MCF 10A (cell line): Measurements from ENCODE around the gene DLD. TPM values are rescaled to one million over a fixed set of nuclear protein-coding genes. Genes with fewer than 3 reads are reported as not detected.
"Not testable (repeated sequence)": the region's sequence is repeated elsewhere in the genome, so short reads cannot be mapped to it uniquely, and the experiment has no call there.

ENCODE experiments used
- BruUV-seq: library from RNA; stranded (reverse); fragments of 400-500 nt; replicated peaks from 2 replicates; lab custom pipeline; 2021; lab: Mats Ljungman, UMichigan
- CTCF ChIA-PET: fragments of 300-600 bp; sonication (Branson Sonifier 250); formaldehyde crosslinking; extraction: SDS; loops from one replicate; lab custom pipeline; 2021; ENCODE audit warnings: antibody characterized with exemption, inconsistent platforms; lab: Yijun Ruan, JAX
- POLR2A ChIA-PET: fragments of 300-600, 350-650 bp; sonication (Branson Sonifier 250); formaldehyde crosslinking; extraction: SDS; loops from one replicate; lab custom pipeline; 2020; ENCODE audit warnings: antibody characterized with exemption, inconsistent platforms; lab: Yijun Ruan, JAX
- DNase-seq: peaks from one replicate; pipeline ENCODE4 v3.0.0-alpha.2; 2018; ENCODE audit not compliant: unreplicated experiment
- H3K27ac Mint-ChIP-seq: one replicate; pipeline ENCODE4 v1.8.0; 2022; ENCODE audit warnings: mild to moderate bottlenecking, low read depth, mixed read lengths; ENCODE audit not compliant: unreplicated experiment
- H3K27me3 Mint-ChIP-seq: one replicate; pipeline ENCODE4 v1.8.0; 2022; ENCODE audit warnings: mixed read lengths; ENCODE audit not compliant: insufficient read depth, unreplicated experiment
- H3K36me3 Mint-ChIP-seq: one replicate; pipeline ENCODE4 v1.8.0; 2022; ENCODE audit warnings: mild to moderate bottlenecking, moderate library complexity, mixed read lengths; ENCODE audit not compliant: insufficient read depth, unreplicated experiment
- H3K4me1 Mint-ChIP-seq: one replicate; pipeline ENCODE4 v1.8.0; 2022; ENCODE audit warnings: mixed read lengths; ENCODE audit not compliant: insufficient read depth, unreplicated experiment
- H3K4me3 Mint-ChIP-seq: one replicate; pipeline ENCODE4 v1.8.0; 2022; ENCODE audit warnings: mild to moderate bottlenecking, moderate library complexity, mixed read lengths; ENCODE audit not compliant: unreplicated experiment
- H3K9me3 Mint-ChIP-seq: one replicate; pipeline ENCODE4 v1.8.0; 2022; ENCODE audit warnings: mixed read lengths; ENCODE audit not compliant: unreplicated experiment
- intact Hi-C: fragments of 100-400 bp; cut with micrococcal nuclease; formaldehyde crosslinking; loops from 2 replicates; pipeline ENCODE4 v1.14.1; 2022
- total RNA-seq: library from RNA; stranded (reverse); gene quantifications from 2 replicates; pipeline ENCODE4 v1.2.3, GENCODE V29; 2022
- TF ChIP-seq, protein P1 (sequence below): fragments of 200-600 bp; IDR thresholded peaks from one replicate; pipeline ENCODE4 v1.8.0; 2022; ENCODE audit warnings: antibody characterized with exemption, mild to moderate bottlenecking; ENCODE audit not compliant: unreplicated experiment

DLD gene
- total RNA-seq, 1 experiment from 2014 or later, result 83.0 TPM

DNA sequence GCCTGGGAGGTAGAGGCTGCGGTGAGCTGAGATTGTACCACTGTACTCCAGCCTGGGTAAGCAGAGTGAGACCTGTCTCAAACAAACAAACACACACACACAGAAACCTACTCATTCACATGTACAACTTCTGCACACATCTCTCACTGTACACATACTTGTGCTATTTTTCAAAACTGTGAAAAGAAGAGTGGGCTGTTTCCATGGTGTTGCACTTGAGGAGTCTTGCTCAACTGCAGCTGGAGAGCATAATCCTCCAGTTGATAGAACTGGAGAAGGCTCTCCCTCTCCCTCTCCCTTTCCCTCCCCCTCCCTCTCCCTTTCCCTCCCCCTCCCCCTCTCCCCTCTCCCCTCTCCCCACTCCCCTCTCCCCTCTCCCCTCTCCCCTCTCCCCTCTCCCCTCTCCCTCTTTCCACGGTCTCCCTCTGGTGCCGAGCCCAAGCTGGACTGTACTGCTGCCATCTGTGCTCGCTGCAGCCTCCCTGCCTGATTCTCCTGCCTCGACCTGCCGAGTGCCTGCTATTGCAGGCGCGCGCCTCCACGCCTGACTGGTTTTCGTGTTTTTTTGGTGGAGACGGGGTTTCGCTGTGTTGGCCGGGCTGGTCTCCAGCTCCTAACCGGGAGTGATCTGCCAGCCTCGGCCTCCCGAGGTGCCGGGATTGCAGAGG lies 43.7 kb upstream of the DLD start:
- no peaks in the 10 kb centered on the region for H3K9me3 Mint-ChIP-seq
- TF ChIP-seq, protein P1, sequence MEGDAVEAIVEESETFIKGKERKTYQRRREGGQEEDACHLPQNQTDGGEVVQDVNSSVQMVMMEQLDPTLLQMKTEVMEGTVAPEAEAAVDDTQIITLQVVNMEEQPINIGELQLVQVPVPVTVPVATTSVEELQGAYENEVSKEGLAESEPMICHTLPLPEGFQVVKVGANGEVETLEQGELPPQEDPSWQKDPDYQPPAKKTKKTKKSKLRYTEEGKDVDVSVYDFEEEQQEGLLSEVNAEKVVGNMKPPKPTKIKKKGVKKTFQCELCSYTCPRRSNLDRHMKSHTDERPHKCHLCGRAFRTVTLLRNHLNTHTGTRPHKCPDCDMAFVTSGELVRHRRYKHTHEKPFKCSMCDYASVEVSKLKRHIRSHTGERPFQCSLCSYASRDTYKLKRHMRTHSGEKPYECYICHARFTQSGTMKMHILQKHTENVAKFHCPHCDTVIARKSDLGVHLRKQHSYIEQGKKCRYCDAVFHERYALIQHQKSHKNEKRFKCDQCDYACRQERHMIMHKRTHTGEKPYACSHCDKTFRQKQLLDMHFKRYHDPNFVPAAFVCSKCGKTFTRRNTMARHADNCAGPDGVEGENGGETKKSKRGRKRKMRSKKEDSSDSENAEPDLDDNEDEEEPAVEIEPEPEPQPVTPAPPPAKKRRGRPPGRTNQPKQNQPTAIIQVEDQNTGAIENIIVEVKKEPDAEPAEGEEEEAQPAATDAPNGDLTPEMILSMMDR, result no peak
- H3K27me3 Mint-ChIP-seq, result no peaks in the 10 kb centered on the region
- H3K4me3 Mint-ChIP-seq, result no peak overlapping the region
- no peak for DNase-seq
- H3K36me3 Mint-ChIP-seq, result no peaks in the 10 kb centered on the region
- intact Hi-C loops, result no loop called here
- H3K4me1 Mint-ChIP-seq, result peaks cover 8% of the 10 kb centered on the region
- CTCF ChIA-PET, result no interaction called here
- no peak overlapping the region for H3K27ac Mint-ChIP-seq
- BruUV-seq, result no TSS peak
- POLR2A ChIA-PET, result no interaction called here

GRCh38 chr7:107847836-107848175 lies 43.2 kb upstream of the DLD start:
- H3K27me3 Mint-ChIP-seq, POLR2A ChIA-PET, H3K36me3 Mint-ChIP-seq, H3K4me3 Mint-ChIP-seq, H3K27ac Mint-ChIP-seq, DNase-seq, BruUV-seq, intact Hi-C loops, H3K9me3 Mint-ChIP-seq, CTCF ChIA-PET, H3K4me1 Mint-ChIP-seq: not testable (repeated sequence)

DNA sequence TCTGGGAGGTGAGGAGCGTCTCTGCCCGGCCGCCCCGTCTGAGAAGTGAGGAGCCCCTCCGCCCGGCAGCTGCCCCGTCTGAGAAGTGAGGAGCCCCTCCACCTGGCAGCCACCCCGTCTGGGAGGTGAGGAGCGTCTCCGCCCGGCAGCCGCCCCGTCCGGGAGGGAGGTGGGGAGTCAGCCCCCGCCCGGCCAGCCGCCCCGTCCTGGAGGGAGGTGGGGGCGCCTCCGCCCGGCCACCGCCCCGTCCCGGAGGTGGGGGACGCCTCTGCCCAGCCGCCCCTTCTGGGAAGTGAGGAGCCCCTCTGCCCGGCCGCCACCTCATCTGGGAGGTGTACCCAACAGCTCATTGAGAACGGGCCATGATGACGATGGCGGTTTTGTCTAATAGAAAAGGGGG lies 42.8 kb upstream of the DLD start:
- CTCF ChIA-PET, H3K9me3 Mint-ChIP-seq, POLR2A ChIA-PET, H3K4me3 Mint-ChIP-seq, H3K36me3 Mint-ChIP-seq, DNase-seq, H3K4me1 Mint-ChIP-seq, BruUV-seq, intact Hi-C loops, H3K27ac Mint-ChIP-seq, H3K27me3 Mint-ChIP-seq: not testable (repeated sequence)

- H3K27ac Mint-ChIP-seq, result no peak overlapping the region
- H3K9me3 Mint-ChIP-seq, result no peaks in the 10 kb centered on the region
- intact Hi-C loops, result no loop called here
Observed at GRCh38 chr7:107850216-107850615, 40.8 kb upstream of the DLD start.

DNA sequence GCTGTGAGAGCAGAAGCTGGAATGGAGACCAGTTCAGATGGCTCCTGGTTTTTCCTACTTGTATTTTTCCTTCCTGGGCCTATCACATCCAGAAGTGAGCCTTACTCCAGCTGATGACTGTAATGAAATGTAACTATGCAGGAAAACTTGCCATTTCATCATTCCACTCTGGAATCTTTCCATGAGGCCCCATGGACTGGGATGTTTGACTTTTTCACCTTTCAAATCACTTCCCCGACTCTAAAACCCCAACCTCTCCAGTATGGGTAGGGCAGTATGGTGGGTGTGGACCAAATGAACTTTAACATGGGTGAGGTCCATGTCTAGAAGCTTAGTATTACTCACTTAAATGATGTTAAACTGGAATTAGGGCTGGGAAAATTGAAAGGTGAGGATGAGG lies 40.3 kb upstream of the DLD start:
- TF ChIP-seq, protein P1, result no peak
- no peak overlapping the region for H3K4me3 Mint-ChIP-seq
- H3K36me3 Mint-ChIP-seq, result peaks cover 7% of the 10 kb centered on the region
- ChIA-PET POLR2A (no interaction called here), CTCF (no interaction called here)
- H3K27ac Mint-ChIP-seq, result no peak overlapping the region
- intact Hi-C loops, result no loop called here
- no peak for DNase-seq
- no peaks in the 10 kb centered on the region for H3K27me3 Mint-ChIP-seq
- BruUV-seq, result no TSS peak
- H3K9me3 Mint-ChIP-seq, result no peaks in the 10 kb centered on the region
- peaks cover 22% of the 10 kb centered on the region for H3K4me1 Mint-ChIP-seq

More at GRCh38 chr7:107850216-107850615, 40.8 kb upstream of the DLD start:
- peaks cover 20% of the 10 kb centered on the region for H3K4me1 Mint-ChIP-seq
- peaks cover 5% of the 10 kb centered on the region for H3K36me3 Mint-ChIP-seq
- H3K4me3 Mint-ChIP-seq, result no peak overlapping the region
- DNase-seq, result no peak
- TF ChIP-seq, protein P1, result no peak
- BruUV-seq, result no TSS peak
- H3K27me3 Mint-ChIP-seq, result no peaks in the 10 kb centered on the region
- CTCF ChIA-PET, result no interaction called here
- POLR2A ChIA-PET, result no interaction called here
